H1 (cell line): ENCODE results near the gene OTOP1. TPM values are rescaled to one million over a fixed set of nuclear protein-coding genes. Genes with fewer than 3 reads are reported as not detected.
"Not testable (repeated sequence)": the region's sequence is repeated elsewhere in the genome, so short reads cannot be mapped to it uniquely, and the experiment has no call there.

Experiments
- CTCF ChIA-PET: fragments of 300-600 bp; sonication (Branson Sonifier 250); formaldehyde crosslinking; loops from one replicate; lab custom pipeline; 2021; ENCODE audit not compliant: partially characterized antibody; lab: Charles Lee
- POLR2A ChIA-PET: fragments of 300-600 bp; sonication (Branson Sonifier 250); formaldehyde crosslinking; loops from one replicate; lab custom pipeline; 2021; ENCODE audit warnings: inconsistent platforms; ENCODE audit not compliant: partially characterized antibody; lab: Charles Lee
- DNase-seq, 2 experiments: peaks; one replicate each; pipeline versions ENCODE4 v3.0.0 to v3.0.0-alpha.2; 2010 to 2022; ENCODE audit warnings: low spot score in 2 of 2, low read depth in 1 of 2, mixed read lengths in 1 of 2
- FAIRE-seq: peaks from 2 replicates; lab custom pipeline; 2011; peaks lifted over from hg19 to GRCh38; lab: Jason Lieb, UNC
- H2AFZ ChIP-seq: 2 replicates; pipeline ENCODE4 v1.8.1; 2012; ENCODE audit warnings: low read length, inconsistent platforms
- H2AK5ac ChIP-seq: 2 replicates; pipeline ENCODE4 v1.6.1; 2013; ENCODE audit warnings: low read depth, low read length
- H2BK120ac ChIP-seq: replicated peaks from 2 replicates; pipeline ENCODE3; 2013; ENCODE audit warnings: low read depth, low read length, inconsistent platforms
- H2BK12ac ChIP-seq: 2 replicates; pipeline ENCODE4 v1.6.1; 2013; ENCODE audit warnings: low read depth, low read length
- H2BK15ac ChIP-seq: 2 replicates; pipeline ENCODE4 v1.6.1; 2013; ENCODE audit warnings: low read length
- H2BK20ac ChIP-seq: 2 replicates; pipeline ENCODE4 v1.6.1; 2013; ENCODE audit warnings: low read length
- H2BK5ac ChIP-seq: 2 replicates; pipeline ENCODE4 v1.6.1; 2013; ENCODE audit warnings: low read depth, low read length
- H3K14ac ChIP-seq: 2 replicates; pipeline ENCODE4 v1.6.1; 2013; ENCODE audit warnings: inconsistent platforms; ENCODE audit not compliant: insufficient read length
- H3K18ac ChIP-seq: 2 replicates; pipeline ENCODE4 v1.6.1; 2013; ENCODE audit warnings: low read length; ENCODE audit errors: extremely low read depth
- H3K23ac ChIP-seq: 2 replicates; pipeline ENCODE4 v1.6.1; 2013; ENCODE audit warnings: inconsistent platforms; ENCODE audit not compliant: insufficient read length
- H3K23me2 ChIP-seq: 2 replicates; pipeline ENCODE4 v1.6.1; 2013; ENCODE audit warnings: low read depth, low read length
- H3K27ac ChIP-seq: 2 replicates; pipeline ENCODE4 v1.6.1; 2011; ENCODE audit warnings: low read depth, low read length, inconsistent platforms
- H3K27me3 ChIP-seq, 4 experiments: replicated peaks in 1 of 4; 1 replicate in 1 of 4; 2 replicates in 3 of 4; pipeline versions ENCODE4 v1.6.1 to v1.8.1; 2011 to 2013; ENCODE audit warnings: low read length in 3 of 4, mild to moderate bottlenecking in 3 of 4, inconsistent platforms in 2 of 4, mixed read lengths in 2 of 4, moderate library complexity in 1 of 4; ENCODE audit not compliant: control insufficient read depth in 3 of 4, insufficient read depth in 3 of 4; ENCODE audit errors: extremely low read depth in 1 of 4
- H3K36me3 ChIP-seq, 4 experiments: 2 replicates each; pipeline versions ENCODE4 v1.6.1 to v1.8.1; 2011 to 2013; ENCODE audit warnings: mild to moderate bottlenecking in 4 of 4, low read length in 3 of 4, moderate library complexity in 2 of 4, control low read depth in 1 of 4, inconsistent platforms in 1 of 4; ENCODE audit not compliant: insufficient read depth in 4 of 4, control insufficient read depth in 2 of 4
- H3K4ac ChIP-seq: replicated peaks from 2 replicates; pipeline ENCODE3; 2013; ENCODE audit warnings: low read length, low read depth, mixed read lengths, inconsistent platforms; ENCODE audit not compliant: insufficient read length
- H3K4me1 ChIP-seq, 4 experiments: replicated peaks in 1 of 4; 1 replicate in 1 of 4; 2 replicates in 3 of 4; pipeline versions ENCODE4 v1.6.1 to v1.8.1; 2011 to 2013; ENCODE audit warnings: low read length in 3 of 4, inconsistent platforms in 2 of 4, mixed read lengths in 1 of 4; ENCODE audit not compliant: insufficient read depth in 4 of 4, control insufficient read depth in 3 of 4
- H3K4me2 ChIP-seq, 2 experiments: 2 replicates each; pipeline versions ENCODE4 v1.6.1 to v1.8.1; 2011 to 2013; ENCODE audit warnings: low read depth in 2 of 2, low read length in 2 of 2, control low read depth in 1 of 2, inconsistent platforms in 1 of 2, mild to moderate bottlenecking in 1 of 2; ENCODE audit not compliant: insufficient read depth in 1 of 2
- H3K4me3 ChIP-seq, 4 experiments: fragments of 200-600, 300-600 bp in 1 of 4; sonication (generic), shearing (Covaris generic), sonication (Bioruptor Twin) in 1 of 4; 2 replicates each; pipeline versions ENCODE4 v1.5.1 to v1.8.1; 2011 to 2016; ENCODE audit warnings: low read length in 4 of 4, low read depth in 3 of 4, control low read depth in 2 of 4, inconsistent platforms in 2 of 4, mild to moderate bottlenecking in 2 of 4, mixed read lengths in 1 of 4, moderate library complexity in 1 of 4; ENCODE audit not compliant: insufficient read depth in 2 of 4; ENCODE audit errors: extremely low read depth in 1 of 4
- H3K56ac ChIP-seq: replicated peaks from 2 replicates; pipeline ENCODE3; 2013; ENCODE audit warnings: low read depth, mild to moderate bottlenecking, mixed read lengths, low read length, inconsistent platforms; ENCODE audit not compliant: insufficient read length
- H3K79me1 ChIP-seq: 2 replicates; pipeline ENCODE4 v1.6.1; 2013; ENCODE audit warnings: low read depth, low read length, control low read depth
- H3K79me2 ChIP-seq, 2 experiments: 2 replicates each; pipeline versions ENCODE4 v1.6.1 to v1.8.1; 2012 to 2013; ENCODE audit warnings: low read length in 2 of 2, mild to moderate bottlenecking in 2 of 2, inconsistent platforms in 1 of 2; ENCODE audit not compliant: insufficient read depth in 2 of 2, control insufficient read depth in 1 of 2
- H3K9ac ChIP-seq, 4 experiments: replicated peaks in 1 of 4; 1 replicate in 1 of 4; 2 replicates in 3 of 4; pipeline versions ENCODE4 v1.6.1 to v1.8.1; 2011 to 2013; ENCODE audit warnings: low read depth in 3 of 4, low read length in 3 of 4, control low read depth in 2 of 4, mild to moderate bottlenecking in 2 of 4, moderate library complexity in 2 of 4, inconsistent platforms in 1 of 4; ENCODE audit errors: extremely low read depth in 1 of 4
- H3K9me3 ChIP-seq, 2 experiments: 2 replicates each; pipeline versions ENCODE4 v1.6.1 to v1.8.1; 2012 to 2013; ENCODE audit warnings: mild to moderate bottlenecking in 2 of 2, moderate library complexity in 2 of 2, control low read depth in 1 of 2, inconsistent platforms in 1 of 2, low read depth in 1 of 2, low read length in 1 of 2, mixed read lengths in 1 of 2; ENCODE audit not compliant: insufficient read depth in 2 of 2
- H4K20me1 ChIP-seq, 2 experiments: replicated peaks in 1 of 2; 2 replicates each; pipeline versions ENCODE3 to v1.8.1; 2011 to 2013; ENCODE audit warnings: inconsistent platforms in 2 of 2, low read length in 2 of 2, mild to moderate bottlenecking in 1 of 2; ENCODE audit not compliant: insufficient read depth in 2 of 2, control insufficient read depth in 1 of 2
- H4K5ac ChIP-seq: 2 replicates; pipeline ENCODE4 v1.6.1; 2013; ENCODE audit warnings: low read length, low read depth, mixed read lengths, inconsistent platforms; ENCODE audit not compliant: insufficient read length
- H4K8ac ChIP-seq: 2 replicates; pipeline ENCODE4 v1.8.0; 2013; ENCODE audit warnings: mild to moderate bottlenecking, moderate library complexity, low read length, inconsistent platforms; ENCODE audit not compliant: insufficient read depth; ENCODE audit errors: extremely low read depth
- H4K91ac ChIP-seq: replicated peaks from 2 replicates; pipeline ENCODE3; 2013; ENCODE audit warnings: low read length, mixed read lengths, inconsistent platforms; ENCODE audit not compliant: insufficient read length
- CTCF ChIP-seq, 3 experiments: IDR thresholded peaks; 1 replicate in 2 of 3; 2 replicates in 1 of 3; pipeline versions ENCODE4 v1.5.1 to v1.6.1; 2011; ENCODE audit warnings: low read length in 3 of 3, mild to moderate bottlenecking in 3 of 3, inconsistent platforms in 2 of 3, low read depth in 1 of 3, moderate library complexity in 1 of 3; ENCODE audit not compliant: insufficient read depth in 1 of 3; ENCODE audit errors: control extremely low read depth in 1 of 3
- RAD21 ChIP-seq, 2 experiments: IDR thresholded peaks in 1 of 2; conservative IDR thresholded peaks in 1 of 2; 2 replicates each; pipeline ENCODE4 v1.6.1; 2011; ENCODE audit warnings: low read depth in 2 of 2, low read length in 2 of 2, improper control_type of control experiment in 1 of 2, inconsistent platforms in 1 of 2, mild to moderate bottlenecking in 1 of 2, moderate library complexity in 1 of 2
- WGBS, 2 experiments: shearing (Covaris generic) in 1 of 2; methylation state at CpG; one replicate each; pipeline versions ENCODE4 v1.1.6 to v1.1.7; 2013 to 2015; ENCODE audit warnings: low lambda C conversion rate in 2 of 2, mixed read lengths in 2 of 2, inconsistent platforms in 1 of 2, low coverage in 1 of 2, missing lambda C conversion rate in 1 of 2; ENCODE audit not compliant: insufficient replicate concordance in 2 of 2, insufficient coverage in 1 of 2, insufficient read length in 1 of 2; ENCODE audit errors: extremely low coverage in 1 of 2, missing lambda C conversion rate in 1 of 2; 5-methylcytosine and 5-hydroxymethylcytosine counted together
- polyA plus RNA-seq, 7 experiments: library from polyadenylated mRNA; depleted of rRNA in 3 of 7; stranded (reverse) in 5 of 7; unstranded in 2 of 7; fragments of >200 nt in 5 of 7; fragments of 200-250 nt in 2 of 7; gene quantifications; 1 replicate in 5 of 7; 2 replicates in 1 of 7; 4 replicates in 1 of 7; pipeline versions ENCODE4 v1.2.1 to v1.2.3, GENCODE V29; 2011 to 2013; ENCODE audit warnings: missing spikeins in 2 of 7, mixed read lengths in 2 of 7
- total RNA-seq: library from RNA; stranded (reverse); fragmentation: NEBNext Ultra II Directional; extraction: Animal tissue kit (Norgen Biotek cat#: 25700); gene quantifications from 2 replicates; pipeline ENCODE4 v1.2.1, GENCODE V29; 2021

OTOP1 gene
- total and polyA plus RNA-seq, 2 of the 8 experiments (the other 6 are each of a cell fraction or from before 2014, with no cell fraction given) = not detected

DNA sequence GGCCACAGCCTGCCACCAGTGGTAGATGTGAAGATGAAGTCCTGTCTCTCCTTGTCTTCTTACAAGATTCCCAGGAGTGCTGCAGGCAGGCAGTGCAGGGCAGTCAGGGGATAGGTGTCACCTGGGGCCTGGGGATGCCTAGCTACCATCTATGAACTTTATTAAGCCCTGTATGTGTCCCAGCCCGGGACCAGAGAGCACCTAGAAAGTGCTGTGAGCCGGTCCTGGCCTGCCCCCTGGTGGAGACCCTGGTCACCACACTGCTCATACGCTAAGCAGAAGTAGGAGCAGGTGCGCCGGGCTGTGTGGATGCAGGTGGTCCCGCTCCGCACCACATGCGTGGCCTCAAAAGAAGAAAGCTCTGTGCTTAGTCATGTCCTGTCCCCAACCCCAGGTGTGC lies 81.1 kb downstream of the OTOP1 start:
- H3K9ac ChIP-seq, H4K8ac ChIP-seq, H4K91ac ChIP-seq, H2BK120ac ChIP-seq, H4K5ac ChIP-seq, H3K18ac ChIP-seq, H2BK12ac ChIP-seq, H3K56ac ChIP-seq, H3K27me3 ChIP-seq, H3K79me1 ChIP-seq, H3K23me2 ChIP-seq, H3K4me1 ChIP-seq, H3K23ac ChIP-seq, H4K20me1 ChIP-seq, H3K14ac ChIP-seq, H2BK5ac ChIP-seq, H2BK20ac ChIP-seq, H3K4me2 ChIP-seq, H3K36me3 ChIP-seq, H3K9me3 ChIP-seq, H2AK5ac ChIP-seq, FAIRE-seq, H3K27ac ChIP-seq, H3K4me3 ChIP-seq, H3K4ac ChIP-seq, POLR2A ChIA-PET, H2AFZ ChIP-seq, H3K79me2 ChIP-seq, H2BK15ac ChIP-seq: not testable (repeated sequence)
- TF ChIP-seq RAD21 (IDR thresholded peaks at IDR 0.05 in 1 of 2, conservative IDR thresholded peaks at IDR 0.05 in 1 of 2; ENCODE audit: low read depth in 2 of 2, low read length in 2 of 2) (peak; percentile 72 to 73), CTCF (IDR thresholded peaks at IDR 0.05; ENCODE audit: control extremely low read depth in 1 of 3, insufficient read depth in 1 of 3, low read depth in 1 of 3, low read length in 3 of 3) (peak; percentile 51 to 58 (median 52))
- CTCF ChIA-PET = interaction anchor here (0.6 to 1.5 kb wide), 4 partner anchors 17 to 37 kb away, joined by 3 to 5 read pairs (median 4); no protein-coding TSS in a partner anchor
- 15% methylated on average over 5 of the region's 8 CpGs; no CpG with 5 or more reads in 1 of the 2 experiments for WGBS, 2 experiments
- peak in 1 of 2 experiments; percentile 83 for DNase-seq
